Measurements from ENCODE around the gene CHRFAM7A.
"Not testable (repeated sequence)": the region's sequence is repeated elsewhere in the genome, so short reads cannot be mapped to it uniquely, and the experiment has no call there.

DNA sequence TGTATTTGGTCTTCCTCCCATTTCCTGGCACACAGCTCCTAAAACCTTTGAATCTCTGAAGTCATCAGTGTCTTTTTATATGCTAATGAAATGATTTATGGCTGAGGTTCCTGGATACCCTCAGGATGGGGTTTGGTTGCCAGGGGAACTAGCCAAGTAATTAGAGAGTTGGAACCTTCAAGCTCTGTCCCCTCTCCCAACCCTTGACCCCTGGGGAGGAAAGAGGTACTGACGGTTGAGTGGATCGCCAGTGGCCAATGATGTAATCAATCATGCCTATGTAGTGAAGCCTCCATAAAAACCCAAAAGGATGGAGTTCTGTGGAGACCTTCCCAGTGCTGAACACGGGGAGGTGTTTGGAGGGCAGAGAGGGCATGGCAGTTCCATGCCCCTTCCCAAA is 25.1 kb downstream of the CHRFAM7A start:
- TF ChIP-seq, protein P1, sequence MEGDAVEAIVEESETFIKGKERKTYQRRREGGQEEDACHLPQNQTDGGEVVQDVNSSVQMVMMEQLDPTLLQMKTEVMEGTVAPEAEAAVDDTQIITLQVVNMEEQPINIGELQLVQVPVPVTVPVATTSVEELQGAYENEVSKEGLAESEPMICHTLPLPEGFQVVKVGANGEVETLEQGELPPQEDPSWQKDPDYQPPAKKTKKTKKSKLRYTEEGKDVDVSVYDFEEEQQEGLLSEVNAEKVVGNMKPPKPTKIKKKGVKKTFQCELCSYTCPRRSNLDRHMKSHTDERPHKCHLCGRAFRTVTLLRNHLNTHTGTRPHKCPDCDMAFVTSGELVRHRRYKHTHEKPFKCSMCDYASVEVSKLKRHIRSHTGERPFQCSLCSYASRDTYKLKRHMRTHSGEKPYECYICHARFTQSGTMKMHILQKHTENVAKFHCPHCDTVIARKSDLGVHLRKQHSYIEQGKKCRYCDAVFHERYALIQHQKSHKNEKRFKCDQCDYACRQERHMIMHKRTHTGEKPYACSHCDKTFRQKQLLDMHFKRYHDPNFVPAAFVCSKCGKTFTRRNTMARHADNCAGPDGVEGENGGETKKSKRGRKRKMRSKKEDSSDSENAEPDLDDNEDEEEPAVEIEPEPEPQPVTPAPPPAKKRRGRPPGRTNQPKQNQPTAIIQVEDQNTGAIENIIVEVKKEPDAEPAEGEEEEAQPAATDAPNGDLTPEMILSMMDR (IDR thresholded peaks at IDR 0.05; ENCODE audit: low read depth, low read length, poor library complexity, severe bottlenecking): not testable (repeated sequence)
- not testable (repeated sequence) for TF ChIP-seq EZH2phosphoT487 (IDR thresholded peaks at IDR 0.05; ENCODE audit: borderline replicate concordance, low read length)

All from DOHH2 (cell line).